ENCODE measurements around the gene S100A14. TPM values are rescaled to one million over a fixed set of nuclear protein-coding genes. Genes with fewer than 3 reads are reported as not detected.

The S100A14 gene
- polyA plus RNA-seq, 1 of the 3 experiments (the other 2 are of a cell fraction): 0.15 TPM

GRCh38 chr1:153609585-153609907 is 6.6 kb downstream of the S100A14 start:
- 77% methylated on average over 6 of the region's 6 CpGs for WGBS (ENCODE audit: low lambda C conversion rate)
- H3K9ac ChIP-seq: peak overlapping the region; percentile 100; the same call in 1 of the 2 replicates

GRCh38 chr1:153608742-153609584 is 7.2 kb downstream of the S100A14 start:
- peaks cover 13 to 27% of the 10 kb centered on the region in 2 experiments for H3K36me3 ChIP-seq (replicated peaks in 1 of 2; ENCODE audit: control insufficient read depth in 1 of 2, insufficient read depth in 2 of 2, low read length in 1 of 2)
- DNase-seq: no peak
- peak overlapping the region; percentile 58 to 84 for H3K27ac ChIP-seq (ENCODE audit: low read depth in 2 of 2, low read length in 1 of 2)
- no peaks in the 10 kb centered on the region for H3K9me2 ChIP-seq
- H3F3A ChIP-seq (replicated peaks; ENCODE audit: insufficient read depth): peaks cover 30% of the 10 kb centered on the region
- H3K9me3 ChIP-seq: no peaks in the 10 kb centered on the region
- CTCF ChIA-PET: interaction anchor here (1.2 to 3.0 kb wide), 3 partner anchors 9 to 98 kb away, joined by 3 to 17 read pairs (median 8); no protein-coding TSS in a partner anchor
- POLR2A ChIA-PET: no interaction called here
- H3K4me1 ChIP-seq (ENCODE audit: control insufficient read depth in 1 of 2, insufficient read depth in 2 of 2, low read depth in 1 of 2, low read length in 1 of 2): peaks cover 15 to 23% of the 10 kb centered on the region in 2 experiments; a peak in 3 of 4 replicates
- no peaks in the 10 kb centered on the region for H3K27me3 ChIP-seq (ENCODE audit: insufficient read depth)
- peaks cover 51% of the 10 kb centered on the region for H3K79me2 ChIP-seq (ENCODE audit: insufficient read depth)
- no peaks in the 10 kb centered on the region for H4K20me1 ChIP-seq (ENCODE audit: insufficient read depth)
- H3K9ac ChIP-seq: peak overlapping the region; percentile 100
- H3K4me2 ChIP-seq: peak overlapping the region; percentile 99
- peak overlapping the region; percentile 48; the same call in 1 of the 2 replicates for H2AFZ ChIP-seq (ENCODE audit: low read depth)
- H3K4me3 ChIP-seq (ENCODE audit: low read depth in 2 of 2, low read length in 1 of 2): peak overlapping the region; percentile 58 to 87
- WGBS (ENCODE audit: low lambda C conversion rate): 10% methylated on average over 18 of the region's 19 CpGs
- TF ChIP-seq FOXJ3 (CRISPR knock-in tag; IDR thresholded peaks at IDR 0.05) (no peak), YY1 (IDR thresholded peaks at IDR 0.05; ENCODE audit: low read depth) (peak; percentile 53; the same call in 1 of the 2 replicates), REST (IDR thresholded peaks at IDR 0.05; ENCODE audit: low read depth, low read length) (no peak), MXI1 (IDR thresholded peaks at IDR 0.05; ENCODE audit: low read depth, low read length) (no peak), GABPA (IDR thresholded peaks at IDR 0.05; ENCODE audit: low read depth) (peak; percentile 70), PBX3 (IDR thresholded peaks at IDR 0.05) (peak; percentile 96), FOSL2 (IDR thresholded peaks at IDR 0.05; ENCODE audit: borderline replicate concordance, low read depth) (peak; percentile 90), MEF2A (IDR thresholded peaks at IDR 0.05; ENCODE audit: borderline replicate concordance, low read depth) (no peak), ZBTB33 (IDR thresholded peaks at IDR 0.05; ENCODE audit: borderline replicate concordance, low read depth) (no peak), FOXM1 (IDR thresholded peaks at IDR 0.05; ENCODE audit: low read depth) (no peak), EP300 (IDR thresholded peaks at IDR 0.05; ENCODE audit: borderline replicate concordance in 1 of 2, low read depth in 1 of 2, low read length in 1 of 2) (peak in 1 of 2 experiments; percentile 8; a peak in 1 of 4 replicates), SIN3A (IDR thresholded peaks at IDR 0.05; ENCODE audit: borderline replicate concordance, low read depth, low read length) (peak; percentile 77; the same call in 1 of the 2 replicates), GATA2 (CRISPR knock-in tag; IDR thresholded peaks at IDR 0.05) (no peak), USF1 (IDR thresholded peaks at IDR 0.05; ENCODE audit: borderline replicate concordance, low read depth) (no peak), MAX (IDR thresholded peaks at IDR 0.05; ENCODE audit: low read depth) (peak; percentile 83), RXRA (IDR thresholded peaks at IDR 0.05; ENCODE audit: borderline replicate concordance, low read depth) (0 out of 2 replicates have a peak, but pooled peaks have one; percentile 24), TCF12 (IDR thresholded peaks at IDR 0.05) (peak; percentile 66)

More at GRCh38 chr1:153609585-153609907, 6.6 kb downstream of the S100A14 start:
- Histone ChIP-seq H3K9me2 (no peaks in the 10 kb centered on the region), H3K9me3 (no peaks in the 10 kb centered on the region), H3K27ac (ENCODE audit: low read depth in 2 of 2, low read length in 1 of 2) (peak overlapping the region; percentile 58 to 84; a peak in 3 of 4 replicates), H3K4me3 (ENCODE audit: low read depth in 2 of 2, low read length in 1 of 2) (peak overlapping the region in 1 of 2 experiments; percentile 87; a peak in 1 of 4 replicates), H3K4me1 (ENCODE audit: control insufficient read depth in 1 of 2, insufficient read depth in 2 of 2, low read depth in 1 of 2, low read length in 1 of 2) (peaks cover 15 to 23% of the 10 kb centered on the region in 2 experiments; a peak in 3 of 4 replicates), H3K27me3 (ENCODE audit: insufficient read depth) (no peaks in the 10 kb centered on the region), H4K20me1 (ENCODE audit: insufficient read depth) (no peaks in the 10 kb centered on the region), H3F3A (replicated peaks; ENCODE audit: insufficient read depth) (peaks cover 25% of the 10 kb centered on the region), H3K79me2 (ENCODE audit: insufficient read depth) (peaks cover 51% of the 10 kb centered on the region), H3K4me2 (peak overlapping the region; percentile 99), H2AFZ (ENCODE audit: low read depth) (peak overlapping the region; percentile 48; the same call in 1 of the 2 replicates), H3K36me3 (replicated peaks in 1 of 2; ENCODE audit: control insufficient read depth in 1 of 2, insufficient read depth in 2 of 2, low read length in 1 of 2) (peaks cover 13 to 27% of the 10 kb centered on the region in 2 experiments)
- no peak for TF ChIP-seq GABPA (IDR thresholded peaks at IDR 0.05; ENCODE audit: low read depth)
- no peak for DNase-seq
- ChIA-PET CTCF (no interaction called here), POLR2A (no interaction called here)

All from SK-N-SH (cell line).